ENCODE data around the gene MGAT5. TPM values are rescaled to one million over a fixed set of nuclear protein-coding genes. Genes with fewer than 3 reads are reported as not detected.
A peak's percentile ranks its signal among the peaks of the same experiment; 100 is the strongest.

The MGAT5 gene, protein sequence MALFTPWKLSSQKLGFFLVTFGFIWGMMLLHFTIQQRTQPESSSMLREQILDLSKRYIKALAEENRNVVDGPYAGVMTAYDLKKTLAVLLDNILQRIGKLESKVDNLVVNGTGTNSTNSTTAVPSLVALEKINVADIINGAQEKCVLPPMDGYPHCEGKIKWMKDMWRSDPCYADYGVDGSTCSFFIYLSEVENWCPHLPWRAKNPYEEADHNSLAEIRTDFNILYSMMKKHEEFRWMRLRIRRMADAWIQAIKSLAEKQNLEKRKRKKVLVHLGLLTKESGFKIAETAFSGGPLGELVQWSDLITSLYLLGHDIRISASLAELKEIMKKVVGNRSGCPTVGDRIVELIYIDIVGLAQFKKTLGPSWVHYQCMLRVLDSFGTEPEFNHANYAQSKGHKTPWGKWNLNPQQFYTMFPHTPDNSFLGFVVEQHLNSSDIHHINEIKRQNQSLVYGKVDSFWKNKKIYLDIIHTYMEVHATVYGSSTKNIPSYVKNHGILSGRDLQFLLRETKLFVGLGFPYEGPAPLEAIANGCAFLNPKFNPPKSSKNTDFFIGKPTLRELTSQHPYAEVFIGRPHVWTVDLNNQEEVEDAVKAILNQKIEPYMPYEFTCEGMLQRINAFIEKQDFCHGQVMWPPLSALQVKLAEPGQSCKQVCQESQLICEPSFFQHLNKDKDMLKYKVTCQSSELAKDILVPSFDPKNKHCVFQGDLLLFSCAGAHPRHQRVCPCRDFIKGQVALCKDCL
- 10 to 100 TPM in 3 of 6 experiments, 1 to 10 TPM in 3; 4.5 to 16.0 (median 10.0) TPM for total RNA-seq
- long read RNA-seq = 0 reads

DNA sequence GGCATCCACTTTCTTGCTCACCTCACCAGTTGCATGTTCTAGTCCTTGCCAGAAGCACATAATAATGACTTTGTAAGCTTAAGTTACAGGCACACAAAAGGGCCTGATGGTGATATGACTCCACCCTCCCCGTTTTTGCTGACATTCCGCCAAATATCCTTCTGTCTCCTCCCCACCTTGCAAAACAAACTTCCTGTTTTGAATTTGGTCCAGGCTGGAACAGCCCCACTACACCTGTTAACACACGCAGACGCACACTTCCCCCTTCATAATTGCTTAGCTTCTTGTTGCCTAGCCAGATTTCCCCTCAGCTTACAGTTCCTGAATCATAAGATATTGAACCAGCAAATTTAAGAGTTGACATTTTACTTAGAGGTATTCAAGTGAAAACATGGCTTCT lies at the start of gene MGAT5:
MGAT5 (plus strand) TSS at position 269 of the 400 bp plus-strand sequence. CDS start 332 bp downstream, outside the sequence.
- TF ChIP-seq POLR2A (IDR thresholded peaks at IDR 0.05) = no peak
- TF ChIP-seq, protein P1, sequence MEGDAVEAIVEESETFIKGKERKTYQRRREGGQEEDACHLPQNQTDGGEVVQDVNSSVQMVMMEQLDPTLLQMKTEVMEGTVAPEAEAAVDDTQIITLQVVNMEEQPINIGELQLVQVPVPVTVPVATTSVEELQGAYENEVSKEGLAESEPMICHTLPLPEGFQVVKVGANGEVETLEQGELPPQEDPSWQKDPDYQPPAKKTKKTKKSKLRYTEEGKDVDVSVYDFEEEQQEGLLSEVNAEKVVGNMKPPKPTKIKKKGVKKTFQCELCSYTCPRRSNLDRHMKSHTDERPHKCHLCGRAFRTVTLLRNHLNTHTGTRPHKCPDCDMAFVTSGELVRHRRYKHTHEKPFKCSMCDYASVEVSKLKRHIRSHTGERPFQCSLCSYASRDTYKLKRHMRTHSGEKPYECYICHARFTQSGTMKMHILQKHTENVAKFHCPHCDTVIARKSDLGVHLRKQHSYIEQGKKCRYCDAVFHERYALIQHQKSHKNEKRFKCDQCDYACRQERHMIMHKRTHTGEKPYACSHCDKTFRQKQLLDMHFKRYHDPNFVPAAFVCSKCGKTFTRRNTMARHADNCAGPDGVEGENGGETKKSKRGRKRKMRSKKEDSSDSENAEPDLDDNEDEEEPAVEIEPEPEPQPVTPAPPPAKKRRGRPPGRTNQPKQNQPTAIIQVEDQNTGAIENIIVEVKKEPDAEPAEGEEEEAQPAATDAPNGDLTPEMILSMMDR (IDR thresholded peaks at IDR 0.05) = no peak
- no peaks in the 10 kb centered on the region for H3K27me3 ChIP-seq
- 8% methylated on average over 4 of the region's 4 CpGs for WGBS (ENCODE audit: insufficient coverage, low coverage, low lambda C conversion rate, missing lambda C conversion rate)
- H3K36me3 ChIP-seq = no peaks in the 10 kb centered on the region
- H3K27ac ChIP-seq = no peak within 1 kb of the TSS
- ATAC-seq (peak; percentile 79 to 85 (median 84)), DNase-seq (peak in 1 of 3 donors; percentile 56)
- intact Hi-C loops (cut with DNase I) = no loop called here
- peaks cover 0 to 23% (median 8%) of the 10 kb centered on the region in 4 donors for H3K4me1 ChIP-seq
- H3K9me3 ChIP-seq = no peaks in the 10 kb centered on the region
- no peak within 1 kb of the TSS for H3K4me3 ChIP-seq

DNA sequence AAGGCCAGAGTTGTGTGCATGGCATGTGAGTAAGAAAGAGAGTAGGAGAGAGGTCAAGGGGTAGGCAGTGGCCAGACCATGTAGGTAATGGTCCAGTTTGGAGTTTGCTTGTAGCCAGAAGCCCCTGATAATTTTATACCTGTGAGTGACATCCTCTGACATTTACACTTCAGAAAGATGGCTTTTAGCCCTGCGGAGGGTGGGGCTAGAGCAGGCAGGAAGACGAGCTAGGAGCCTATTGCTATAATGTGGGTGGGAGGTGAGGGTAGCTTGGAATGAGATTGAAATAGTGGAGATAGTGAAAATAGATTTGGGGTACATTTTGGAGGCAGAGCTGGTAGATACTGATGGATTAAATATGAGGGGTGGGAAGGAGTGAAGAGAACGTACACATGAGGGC lies 48.8 kb upstream of the MGAT5 start:
- Histone ChIP-seq H3K4me1 (no peaks in the 10 kb centered on the region), H3K36me3 (no peaks in the 10 kb centered on the region), H3K27me3 (no peaks in the 10 kb centered on the region), H3K27ac (no peak overlapping the region), H3K4me3 (no peak overlapping the region), H3K9me3 (no peaks in the 10 kb centered on the region)
- ATAC-seq = no peak
- TF ChIP-seq POLR2A (IDR thresholded peaks at IDR 0.05) = no peak
- TF ChIP-seq, protein P1 (IDR thresholded peaks at IDR 0.05) = no peak
- intact Hi-C loops (cut with DNase I) = loop anchor here in 1 of 2 donors (10.0 kb wide), 1 partner anchor 80 kb away; no protein-coding TSS in a partner anchor
- no peak for DNase-seq
- 91% methylated on average over 3 of the region's 3 CpGs for WGBS (ENCODE audit: insufficient coverage, low coverage, low lambda C conversion rate, missing lambda C conversion rate)

DNA sequence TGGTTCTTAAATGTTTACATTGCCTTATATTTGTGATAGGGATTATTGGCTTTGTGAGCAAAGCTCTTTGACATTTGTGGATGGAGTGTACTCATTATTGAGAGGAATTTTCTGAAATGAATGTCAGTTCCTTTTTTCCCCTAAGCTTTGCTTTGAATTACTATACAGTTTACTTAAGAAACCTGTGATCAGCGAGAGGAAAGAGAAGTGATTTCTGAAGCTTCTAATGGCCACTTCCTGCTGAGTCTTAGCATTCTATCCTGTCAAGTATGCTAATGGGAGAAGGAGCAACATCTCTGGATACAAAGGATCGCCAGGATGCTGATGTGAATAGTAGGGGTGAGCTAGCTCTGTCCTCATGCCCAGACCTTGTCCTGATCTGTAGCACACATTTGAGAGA lies 47.8 kb upstream of the MGAT5 start:
- Histone ChIP-seq H3K4me3 (no peak overlapping the region), H3K4me1 (no peaks in the 10 kb centered on the region), H3K27ac (no peak overlapping the region), H3K36me3 (no peaks in the 10 kb centered on the region), H3K9me3 (no peaks in the 10 kb centered on the region), H3K27me3 (no peaks in the 10 kb centered on the region)
- ATAC-seq = peak in 1 of 4 donors; percentile 44
- TF ChIP-seq, protein P1 (IDR thresholded peaks at IDR 0.05) = no peak
- no peak for TF ChIP-seq POLR2A (IDR thresholded peaks at IDR 0.05)
- DNase-seq = no peak
- WGBS (ENCODE audit: insufficient coverage, low coverage, low lambda C conversion rate, missing lambda C conversion rate) = 42% methylated on average over 2 of the region's 2 CpGs
- intact Hi-C loops (cut with DNase I) = loop anchor here in 1 of 2 donors (10.0 kb wide), 1 partner anchor 81 kb away; no protein-coding TSS in a partner anchor

DNA sequence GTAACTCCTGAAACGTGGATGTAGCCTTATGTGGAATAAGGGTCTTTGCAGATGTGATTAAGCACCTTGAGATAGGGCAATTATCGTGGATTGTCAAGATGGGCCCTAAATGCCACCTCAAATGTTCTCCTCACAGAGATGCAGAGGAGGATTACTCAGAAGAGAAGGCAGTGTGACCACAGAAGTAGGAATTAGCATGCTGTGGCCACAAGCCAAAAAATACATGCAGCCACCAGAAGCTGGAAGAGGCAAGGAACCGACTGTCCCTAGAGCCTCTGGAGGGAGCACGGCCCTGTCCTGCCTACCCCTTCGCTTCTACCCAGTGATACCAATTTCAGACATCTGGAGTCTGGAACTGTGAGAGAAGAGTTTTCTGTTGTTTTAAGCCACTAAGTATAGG lies 47.3 kb upstream of the MGAT5 start:
- WGBS (ENCODE audit: insufficient coverage, low coverage, low lambda C conversion rate, missing lambda C conversion rate) = 95% methylated on average over 2 of the region's 5 CpGs
- ATAC-seq = peak in 2 of 4 donors; percentile 11 to 29

More for the DNA sequence above, 47.3 kb upstream of the MGAT5 start:
- TF ChIP-seq, protein P1 (IDR thresholded peaks at IDR 0.05) = no peak
- no peak for TF ChIP-seq POLR2A (IDR thresholded peaks at IDR 0.05)
- Histone ChIP-seq H3K36me3 (no peaks in the 10 kb centered on the region), H3K4me1 (no peaks in the 10 kb centered on the region), H3K27ac (no peak overlapping the region), H3K27me3 (no peaks in the 10 kb centered on the region), H3K4me3 (no peak overlapping the region), H3K9me3 (no peaks in the 10 kb centered on the region)
- intact Hi-C loops (cut with DNase I) = loop anchor here in 1 of 2 donors (10.0 kb wide), 1 partner anchor 82 kb away; no protein-coding TSS in a partner anchor
- no peak for DNase-seq
